NCI-H1930 (cell line): ENCODE results near the gene NKX1-2.

Experiments
- DNase-seq, 2 experiments: peaks; one replicate each; lab custom pipeline; 2025; lab: John Stamatoyannopoulos, UW

Gene NKX1-2

GRCh38 chr10:124450012-124450782 is at the start of gene NKX1-2:
Gene NKX1-2, minus strand, starts transcription at chr10:124450035. Its CDS starts 92 bp downstream, at chr10:124449943.
- DNase-seq, result no peak

DNA sequence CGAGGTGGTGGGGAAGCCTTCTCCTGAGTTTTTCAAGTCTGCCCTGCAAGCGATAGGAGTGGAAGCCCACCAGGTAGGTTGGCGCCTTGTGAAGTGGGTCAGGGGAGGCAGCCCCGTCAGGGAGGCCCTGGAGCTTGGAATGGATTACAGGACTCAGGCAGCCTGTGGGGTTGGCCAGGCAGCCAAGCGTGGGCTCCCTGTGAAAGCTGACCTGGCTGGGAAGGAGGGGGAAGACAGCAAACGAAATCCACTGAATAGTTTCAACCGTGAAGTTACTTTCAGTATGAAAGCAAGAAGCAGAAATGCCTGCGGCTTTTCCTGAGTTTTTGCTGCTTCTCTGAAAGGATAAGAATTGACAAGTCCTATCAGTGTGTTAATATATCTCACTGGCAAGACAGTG is 48.2 kb upstream of the NKX1-2 start:
- no peak for DNase-seq

DNA sequence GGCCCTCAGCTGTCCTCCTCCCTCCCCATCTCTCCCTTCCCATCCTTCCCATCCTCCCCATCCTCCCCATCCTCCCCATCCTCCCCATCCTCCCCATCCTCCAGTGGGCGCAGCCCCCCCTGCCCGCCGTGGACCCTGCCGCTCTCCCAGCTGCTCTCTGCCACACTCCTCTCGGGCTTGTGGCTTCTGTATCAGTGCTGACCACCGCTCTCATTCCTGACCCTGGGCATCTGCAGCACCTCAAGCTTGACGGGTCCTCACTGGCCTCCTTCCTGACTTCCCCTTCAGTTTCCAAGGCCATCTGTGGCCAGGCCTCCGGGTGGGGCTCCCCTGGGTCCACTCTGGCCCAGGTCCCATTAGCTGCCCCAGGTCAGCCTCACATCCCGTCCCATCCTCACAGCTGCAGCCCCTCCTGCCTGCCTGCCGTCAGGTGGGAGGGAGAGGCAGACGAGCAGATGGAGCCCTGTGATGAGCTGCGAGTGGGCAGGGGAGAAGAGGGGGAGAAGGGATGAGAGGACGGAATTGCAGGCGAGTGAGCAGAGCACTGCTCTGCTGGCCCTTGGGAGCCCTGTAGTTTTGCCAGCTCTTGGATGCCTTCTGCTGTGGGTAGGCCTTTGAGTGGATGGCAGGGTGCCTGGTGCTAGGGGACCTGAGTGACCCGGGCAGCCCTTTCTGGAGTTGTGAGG is 47.5 kb upstream of the NKX1-2 start:
- no peak for DNase-seq

GRCh38 chr10:124496620-124497019 is 46.8 kb upstream of the NKX1-2 start:
- DNase-seq, result no peak

DNA sequence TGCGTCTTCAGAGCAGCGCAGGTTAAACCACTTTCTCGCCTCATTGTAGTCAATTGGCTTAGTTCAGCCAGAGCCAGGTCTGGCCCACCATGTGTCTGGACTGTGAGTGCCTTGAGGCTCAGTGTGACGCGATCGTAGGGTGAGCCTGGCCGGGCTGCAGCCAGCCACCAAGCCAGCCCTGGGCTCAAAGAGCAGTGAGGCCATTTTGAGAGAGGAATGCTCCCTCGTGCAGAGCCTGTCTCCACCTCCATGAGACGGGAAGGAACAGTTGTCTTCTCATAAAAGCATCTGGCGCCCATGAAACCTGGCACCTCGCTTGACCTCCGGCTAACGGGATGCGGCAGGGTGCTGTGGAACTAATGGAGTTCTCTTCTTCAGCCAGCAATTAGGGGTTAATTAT is 46.3 kb upstream of the NKX1-2 start:
- DNase-seq, result no peak

DNA sequence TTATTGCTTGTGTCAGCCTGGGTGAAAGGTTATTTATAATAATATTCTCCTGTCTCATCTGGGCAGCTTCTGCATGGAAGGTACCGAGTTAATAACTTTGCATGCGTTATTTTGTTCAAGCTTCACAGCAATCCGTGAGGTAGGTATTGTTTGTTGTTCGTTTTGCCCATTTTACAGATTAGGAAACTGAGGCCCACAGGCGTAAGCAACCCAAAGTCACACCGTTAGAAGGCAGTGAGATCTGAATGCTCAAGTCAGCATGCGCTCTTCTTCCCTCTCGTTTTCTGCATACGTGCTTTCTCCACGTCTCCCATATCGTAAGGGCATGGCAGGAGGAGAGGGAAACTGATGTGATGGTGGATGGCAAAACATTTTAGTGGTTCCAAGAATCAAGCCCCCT is 45.9 kb upstream of the NKX1-2 start:
- no peak for DNase-seq

DNA sequence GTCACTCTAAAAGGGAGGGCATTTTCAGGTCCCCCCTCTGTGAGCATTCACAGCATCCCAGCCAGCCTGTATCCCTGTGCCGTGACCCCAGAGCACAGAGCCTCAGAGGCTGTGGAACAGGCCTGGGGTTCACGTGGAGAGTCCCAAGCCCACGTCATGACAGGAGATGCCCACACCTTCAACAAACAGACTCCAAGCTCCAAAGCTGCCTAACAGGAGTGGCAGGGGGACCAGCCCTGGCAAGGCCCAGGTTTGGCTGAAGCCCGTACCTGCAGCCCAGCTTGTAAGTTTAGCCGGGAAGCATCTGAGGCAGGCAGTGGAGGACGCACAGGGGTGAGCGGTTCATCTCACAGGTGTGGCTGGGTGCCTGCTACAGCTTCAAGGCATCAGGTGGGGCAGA is 45.3 kb upstream of the NKX1-2 start:
- DNase-seq, result no peak

DNA sequence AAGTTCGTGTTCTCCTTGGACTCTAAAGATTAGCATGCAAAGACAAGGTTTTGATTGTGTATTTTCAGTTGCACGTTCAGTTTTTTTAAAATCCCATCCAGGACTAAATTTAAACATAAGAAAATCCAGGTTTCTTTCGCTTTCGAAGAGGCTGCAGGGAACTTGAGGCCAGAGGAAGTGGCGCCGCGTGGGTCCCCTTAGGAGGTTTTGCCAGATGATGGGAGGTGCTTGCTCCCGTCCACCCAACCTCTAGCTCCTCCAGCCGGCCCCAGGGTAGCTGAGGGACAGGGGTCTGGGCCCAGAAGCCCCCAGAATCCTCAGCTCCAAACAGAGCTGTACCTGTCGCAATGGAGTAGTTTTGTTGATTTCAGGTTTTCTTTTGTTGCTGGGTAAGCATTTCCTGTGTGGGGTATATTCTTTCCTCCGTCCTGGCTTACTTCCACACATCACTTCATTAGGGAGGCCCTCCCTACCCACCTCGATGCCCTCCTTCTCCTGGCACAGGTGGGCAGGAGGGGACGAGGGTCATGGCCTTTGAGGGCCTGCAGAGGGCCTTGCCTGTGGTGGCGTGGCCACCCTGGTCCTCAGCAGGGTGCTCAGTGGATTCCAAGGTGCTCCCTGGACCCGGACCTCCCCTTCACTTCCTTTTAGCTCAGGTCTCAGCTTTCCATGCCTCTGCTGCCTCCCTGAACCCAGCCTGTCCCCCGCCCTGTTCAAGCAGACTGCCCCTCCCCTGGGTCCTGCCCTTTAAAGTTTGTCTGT is 44.4 kb upstream of the NKX1-2 start:
- DNase-seq, result no peak

DNA sequence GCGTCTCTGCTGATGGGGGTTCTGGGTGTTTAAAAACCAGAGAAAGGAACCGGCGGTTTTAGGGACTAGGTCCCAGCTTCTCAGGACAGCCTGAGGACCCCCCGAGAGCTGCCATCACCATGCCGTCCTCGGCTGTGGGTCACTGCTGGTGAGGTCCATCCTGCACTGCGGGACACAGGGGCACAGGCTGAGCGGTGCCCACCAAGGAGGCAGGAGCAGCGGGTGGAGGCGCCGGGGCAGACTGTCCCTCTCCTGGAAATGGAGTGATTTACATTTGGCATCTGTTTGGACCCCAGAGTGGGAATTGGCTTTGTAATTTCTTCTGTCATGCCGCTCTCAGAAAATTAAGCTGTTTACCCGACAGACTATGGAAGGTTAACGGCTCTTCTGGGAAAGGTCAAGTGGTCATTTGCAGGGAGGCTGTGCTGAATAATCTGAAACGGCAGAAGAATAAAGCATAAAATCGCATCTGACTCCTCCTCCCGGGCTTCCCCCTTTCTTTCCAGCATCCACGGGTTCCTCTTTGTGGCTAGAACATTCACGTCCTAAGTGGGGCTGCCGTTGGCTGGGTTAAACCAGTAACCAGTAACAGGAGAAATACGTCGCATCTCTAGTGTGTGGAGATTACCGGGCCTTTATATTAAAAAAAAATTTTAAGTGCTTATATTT is 43.5 kb upstream of the NKX1-2 start:
- no peak for DNase-seq

DNA sequence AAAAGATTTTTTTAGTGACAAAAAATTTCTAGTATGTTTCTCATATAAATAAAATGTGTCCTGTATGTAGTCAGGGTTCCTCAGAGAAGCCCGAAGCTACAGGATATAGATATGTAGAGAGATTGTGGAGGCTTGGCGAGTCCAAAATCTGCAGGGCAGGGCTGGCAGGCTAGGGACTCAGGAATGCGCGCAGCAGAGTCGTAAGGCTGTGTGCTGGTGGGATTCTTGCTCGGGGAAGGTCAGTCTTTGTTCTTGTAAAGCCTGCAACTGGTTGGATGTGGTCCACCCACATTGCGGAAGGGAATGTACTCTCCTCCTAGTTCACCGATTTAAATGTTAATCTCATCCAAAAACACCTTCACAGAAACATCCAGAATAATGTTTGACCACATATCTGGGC is 42.4 kb upstream of the NKX1-2 start:
- DNase-seq, result no peak

DNA sequence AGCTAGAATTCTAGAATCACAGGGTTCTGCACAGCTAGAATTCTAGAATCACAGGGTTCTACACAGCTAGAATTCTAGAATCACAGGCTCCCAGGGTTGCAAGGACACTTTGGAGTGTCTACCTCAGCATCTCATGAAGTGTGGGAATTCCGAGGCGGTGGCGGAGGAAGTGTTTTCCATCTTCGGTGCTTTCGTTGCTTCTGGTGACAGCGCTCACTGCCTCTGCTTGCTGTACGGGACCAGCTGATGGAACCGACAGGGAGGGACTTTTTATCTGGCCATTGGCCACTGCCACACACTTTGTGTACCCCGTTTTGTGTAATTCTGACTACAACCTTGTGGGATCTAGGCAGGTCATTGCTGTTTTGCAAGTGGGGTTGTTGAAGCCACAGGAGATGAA is 41.3 kb upstream of the NKX1-2 start:
- no peak for DNase-seq

- no peak for DNase-seq
Observed at GRCh38 chr10:124486635-124487034, 36.8 kb upstream of the NKX1-2 start.

- no peak for DNase-seq
Observed at GRCh38 chr10:124484661-124485060, 34.8 kb upstream of the NKX1-2 start.

DNA sequence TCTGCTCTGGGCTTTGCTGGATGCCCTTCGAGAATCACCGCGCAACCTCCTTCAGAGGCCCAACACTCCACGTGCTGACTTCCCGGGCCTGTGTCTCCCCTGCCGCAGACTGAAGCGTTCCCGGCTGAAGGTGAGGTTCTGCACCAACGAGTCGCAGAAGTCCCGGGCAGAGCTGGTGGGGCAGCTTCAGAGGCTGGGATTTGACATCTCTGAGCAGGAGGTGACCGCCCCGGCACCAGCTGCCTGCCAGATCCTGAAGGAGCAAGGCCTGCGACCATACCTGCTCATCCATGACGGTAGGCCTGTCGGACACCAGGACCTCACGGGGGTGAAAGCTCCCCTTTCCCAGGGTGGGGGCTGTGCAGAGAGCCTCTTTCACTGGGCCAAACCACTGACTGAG is 34.2 kb upstream of the NKX1-2 start:
- DNase-seq, result no peak

GRCh38 chr10:124482876-124483275 is 33.0 kb upstream of the NKX1-2 start:
- DNase-seq, result no peak

DNA sequence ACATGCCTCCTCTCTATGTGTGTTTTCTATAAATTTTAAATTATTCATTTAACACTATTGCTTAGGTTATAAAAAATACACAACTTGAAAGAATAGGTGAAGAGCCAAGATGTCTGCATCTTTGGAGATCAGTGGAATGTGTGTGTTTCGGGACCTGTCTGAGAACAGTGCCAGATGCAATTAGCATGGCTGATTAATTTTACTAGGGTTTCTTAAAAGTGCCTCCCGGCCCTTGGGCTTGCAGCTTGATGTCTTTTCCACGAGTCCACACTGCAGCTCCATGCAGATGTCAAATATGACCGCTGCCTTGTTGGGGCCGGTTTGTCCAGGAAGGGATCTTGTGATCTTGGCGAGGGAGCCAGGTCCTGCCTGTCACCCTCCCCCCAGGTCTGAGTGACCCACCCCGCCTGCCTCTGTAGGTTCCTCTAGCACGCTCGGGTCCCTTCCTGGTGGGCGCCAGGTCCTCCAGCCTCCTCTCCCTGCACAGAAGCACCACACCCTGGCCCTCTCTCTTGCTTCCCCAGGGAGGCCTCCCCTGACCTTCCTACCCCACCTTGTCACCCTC is 32.5 kb upstream of the NKX1-2 start:
- DNase-seq, result no peak

DNA sequence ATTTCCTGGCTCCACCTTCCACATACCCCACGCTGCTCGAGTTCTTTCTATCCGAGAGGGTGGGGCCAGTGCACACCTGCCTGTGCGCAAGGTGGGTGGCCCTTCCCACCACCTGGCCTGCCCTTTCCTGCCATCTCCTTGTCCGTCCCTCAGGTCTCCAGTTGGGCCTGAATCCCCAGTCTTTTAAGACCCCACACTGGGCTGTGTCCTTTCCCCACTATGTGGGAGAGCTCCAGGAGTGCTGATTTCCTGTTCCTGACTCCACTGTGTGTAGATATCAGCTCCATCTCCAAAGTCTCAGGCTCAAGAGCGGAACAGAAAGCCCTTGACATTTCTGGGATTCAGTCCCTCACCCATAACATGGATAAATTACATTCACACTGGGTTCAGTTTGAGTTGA is 31.9 kb upstream of the NKX1-2 start:
- DNase-seq, result no peak

DNA sequence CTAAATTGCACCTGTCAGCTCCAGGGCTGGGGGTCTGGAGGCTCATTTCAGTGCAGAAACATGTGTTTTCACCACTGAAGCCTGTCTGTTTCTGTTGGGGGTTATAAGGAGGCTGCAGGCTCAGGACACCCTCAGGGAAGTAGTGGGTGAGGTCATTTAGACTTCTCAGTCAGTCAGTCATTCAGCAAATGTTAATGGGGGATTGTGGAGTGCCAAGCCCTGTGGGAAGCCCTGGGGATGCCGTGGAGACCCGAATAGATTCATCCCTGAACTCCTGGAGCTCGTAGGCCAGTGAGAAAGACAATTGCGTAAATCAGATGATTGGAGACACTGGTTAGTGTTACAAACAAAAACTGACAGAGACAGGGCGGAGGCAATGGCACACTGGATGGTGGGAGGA is 31.0 kb upstream of the NKX1-2 start:
- DNase-seq, result no peak

GRCh38 chr10:124478515-124478914 is 28.7 kb upstream of the NKX1-2 start:
- no peak for DNase-seq

DNA sequence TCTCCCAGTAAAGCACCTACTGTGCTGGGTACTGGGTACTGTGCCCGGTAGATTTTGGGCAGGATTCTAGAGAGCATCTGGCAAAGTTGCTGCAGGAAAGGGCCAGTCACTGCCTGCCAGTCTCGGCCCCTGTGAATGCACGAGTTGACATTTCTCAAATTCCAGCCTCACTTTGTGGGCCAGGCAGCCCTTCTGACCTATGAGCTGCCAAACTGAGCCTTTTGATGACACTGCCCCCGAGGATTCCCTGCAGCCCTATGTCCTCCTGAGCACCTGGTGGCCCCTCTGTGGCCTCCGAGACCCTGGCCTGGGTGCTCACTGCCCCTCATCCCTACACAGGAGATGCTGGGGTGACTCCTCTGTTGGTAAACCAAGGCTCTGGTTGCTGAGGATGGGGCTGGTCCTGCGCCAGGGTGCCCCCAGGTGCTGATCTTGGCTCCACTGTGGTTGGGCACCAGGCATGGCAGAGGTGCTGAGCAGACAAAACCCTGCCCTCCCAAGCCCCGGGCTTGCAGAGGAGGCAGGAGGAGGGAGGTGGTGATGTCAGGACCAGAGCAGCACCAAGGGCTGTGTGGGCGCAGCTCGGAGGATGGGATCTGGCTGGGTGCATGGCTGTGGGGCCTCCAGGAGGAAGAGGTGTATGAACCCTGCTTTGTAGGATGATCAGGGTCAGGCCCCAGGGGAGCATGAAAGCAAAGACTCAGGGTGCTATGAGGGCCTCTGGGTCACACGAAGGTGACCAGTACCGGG is 28.0 kb upstream of the NKX1-2 start:
- DNase-seq, result no peak

GRCh38 chr10:124476043-124476725 is 26.3 kb upstream of the NKX1-2 start:
- DNase-seq, result no peak
